NCI-H69 (cell line): ENCODE measurements around the gene GAS5.
"Not testable (repeated sequence)": the region's sequence is repeated elsewhere in the genome, so short reads cannot be mapped to it uniquely, and the experiment has no call there.

Experiments used
- DNase-seq: peaks from one replicate; lab custom pipeline; 2025; lab: John Stamatoyannopoulos, UW

The GAS5 gene

GRCh38 chr1:173867753-173868265, at the start of gene GAS5:
Gene GAS5, minus strand, starts transcription at chr1:173867989.
- DNase-seq, result peak; percentile 100

DNA sequence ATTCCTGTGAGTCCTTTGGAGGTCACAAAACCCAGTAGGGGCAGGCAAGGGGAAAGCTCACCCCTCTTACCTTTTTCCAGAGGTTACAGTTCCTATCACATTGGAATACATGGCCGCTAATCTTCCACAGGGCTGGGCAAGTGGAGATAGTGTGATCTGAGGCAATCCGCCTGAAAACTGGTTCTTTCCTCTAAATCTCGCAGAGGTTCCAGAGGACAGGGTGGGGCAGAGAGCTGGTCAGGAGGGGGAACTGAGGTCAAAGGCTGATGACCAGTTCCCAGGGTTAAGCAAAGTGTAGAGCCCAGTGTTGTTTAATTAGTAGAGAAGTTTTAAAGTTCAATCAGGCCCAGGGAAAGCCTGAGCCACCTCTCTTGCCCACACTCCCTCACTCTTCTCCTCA, 49.4 kb upstream of the GAS5 start, which contains the start of gene SERPINC1:
Gene SERPINC1, minus strand, starts transcription at position 179 of the 400 bp plus-strand sequence. Its CDS starts 68 bp downstream, at position 111.
- DNase-seq, result no peak

DNA sequence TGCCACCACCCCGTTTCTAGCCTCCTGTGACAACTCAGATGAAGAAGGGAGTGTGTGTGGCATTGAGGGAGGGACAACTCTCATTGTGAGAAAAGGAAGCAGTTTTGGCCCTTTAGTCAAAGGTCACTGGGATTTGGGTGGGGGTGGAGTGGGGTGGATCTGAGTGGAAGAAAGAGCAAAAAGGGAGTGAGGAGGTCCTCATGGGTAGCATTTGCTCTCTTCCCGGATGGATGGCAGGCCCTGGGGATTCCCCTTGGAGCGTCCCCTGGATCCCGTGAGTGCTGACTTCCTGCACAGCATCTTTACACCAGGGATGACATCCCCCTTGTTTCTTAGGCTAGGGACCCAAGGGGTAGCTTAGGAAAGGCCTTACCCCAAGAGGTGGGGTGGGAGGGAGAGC, 48.9 kb upstream of the GAS5 start:
- DNase-seq, result no peak

- DNase-seq, result no peak
These were observed 47.8 kb upstream of the GAS5 start for GRCh38 chr1:173915596-173915995.

DNA sequence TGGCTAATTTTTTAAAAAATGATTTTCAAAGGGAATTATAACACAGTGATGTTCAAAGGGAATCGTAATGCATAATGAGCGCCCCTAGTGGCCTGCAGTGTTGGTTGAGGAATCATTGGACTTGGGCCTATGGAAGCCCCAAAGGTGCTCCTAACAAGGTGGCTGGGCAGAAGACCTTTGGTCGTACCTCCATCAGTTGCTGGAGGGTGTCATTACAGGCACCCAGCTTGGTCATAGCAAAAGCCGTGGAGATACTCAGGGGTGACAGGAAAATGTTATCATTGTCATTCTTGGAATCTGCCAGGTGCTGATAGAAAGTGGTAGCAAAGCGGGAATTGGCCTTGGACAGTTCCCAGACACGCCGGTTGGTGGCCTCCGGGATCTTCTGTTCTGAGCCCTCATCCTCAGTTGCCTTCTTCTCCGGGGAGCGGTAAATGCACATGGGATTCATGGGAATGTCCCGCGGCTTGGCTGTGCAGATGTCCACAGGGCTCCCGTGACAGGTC, 46.6 kb upstream of the GAS5 start:
- peak; percentile 56 for DNase-seq

DNA sequence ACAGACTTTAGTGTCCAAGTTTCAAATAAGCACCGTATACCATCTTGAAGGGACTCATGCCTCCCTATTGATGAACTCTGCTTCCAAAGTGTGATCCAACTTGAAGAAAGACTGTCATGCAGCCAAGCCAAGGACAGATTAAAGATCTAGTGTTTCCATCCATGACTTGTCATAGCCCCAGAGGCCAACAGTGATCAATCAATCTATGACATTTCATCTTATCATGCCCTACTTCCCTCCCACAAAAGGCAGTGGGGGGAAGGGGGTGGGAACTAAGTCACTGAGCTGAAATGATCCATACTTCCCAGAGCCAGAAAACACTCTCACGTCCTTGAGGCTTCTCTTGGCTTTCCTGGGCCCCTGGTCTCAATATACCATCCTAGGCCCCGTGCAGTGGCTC, 45.3 kb upstream of the GAS5 start:
- DNase-seq, result no peak

DNA sequence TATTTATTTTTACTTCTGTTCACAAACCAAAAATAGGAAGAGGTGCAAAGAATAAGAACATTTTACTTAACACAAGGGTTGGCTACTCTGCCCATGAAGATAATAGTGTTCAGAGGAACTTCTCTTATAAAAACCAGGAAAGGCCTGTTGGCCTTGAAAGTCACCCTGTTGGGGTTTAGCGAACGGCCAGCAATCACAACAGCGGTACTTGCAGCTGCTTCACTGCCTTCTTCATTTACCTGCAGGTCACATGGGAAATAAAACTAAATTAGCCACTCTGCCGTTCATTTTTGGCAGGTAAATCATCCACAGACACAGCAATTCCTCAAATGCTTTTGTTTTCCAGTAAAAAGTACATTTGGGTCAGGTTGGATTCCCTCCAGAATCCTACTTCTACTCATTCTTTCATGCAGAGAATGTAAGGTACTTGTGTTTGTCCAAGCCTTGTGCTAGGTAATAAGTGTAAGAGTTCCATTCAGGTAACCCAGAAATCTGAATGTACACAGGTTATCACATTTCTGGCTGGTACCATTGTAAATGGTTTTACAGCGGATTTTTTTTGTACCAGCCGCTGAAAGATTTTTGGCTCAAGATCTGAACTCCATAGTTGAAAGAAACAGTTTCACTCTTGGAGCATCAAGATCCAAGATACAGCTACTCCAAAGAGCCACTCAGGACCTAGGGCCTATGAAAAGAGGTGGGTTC, 36.2 kb upstream of the GAS5 start:
- no peak for DNase-seq

- DNase-seq, result no peak
These were observed 33.2 kb upstream of the GAS5 start for GRCh38 chr1:173900992-173901391.

- no peak for DNase-seq
These were observed 32.6 kb upstream of the GAS5 start for GRCh38 chr1:173900427-173900826.

GRCh38 chr1:173894189-173894588, 26.4 kb upstream of the GAS5 start:
- DNase-seq, result no peak

GRCh38 chr1:173893611-173894010, 25.8 kb upstream of the GAS5 start:
- no peak for DNase-seq

- no peak for DNase-seq
These were observed 22.1 kb upstream of the GAS5 start for GRCh38 chr1:173889885-173890284.

- DNase-seq, result no peak
These were observed 21.0 kb upstream of the GAS5 start for GRCh38 chr1:173888749-173889148.

DNA sequence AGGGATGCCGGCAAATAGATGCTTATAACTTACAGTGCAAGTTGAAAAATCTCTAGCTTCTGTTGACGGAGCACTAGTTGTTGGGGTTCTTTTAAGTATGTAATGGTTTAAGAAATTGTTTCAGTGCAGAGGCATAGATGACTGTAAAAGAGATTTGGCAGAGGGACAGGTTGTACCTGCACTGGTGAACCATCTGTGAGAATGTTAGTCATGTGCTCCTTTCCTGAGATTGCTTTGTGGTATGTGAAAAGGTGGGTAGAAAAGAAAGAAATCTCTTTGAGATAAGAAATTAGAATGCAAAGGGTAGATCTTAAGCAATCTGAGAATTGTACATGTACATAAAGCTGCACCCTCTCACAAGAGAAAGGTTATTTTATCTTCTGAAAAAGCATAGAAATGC, 19.8 kb upstream of the GAS5 start:
- no peak for DNase-seq

DNA sequence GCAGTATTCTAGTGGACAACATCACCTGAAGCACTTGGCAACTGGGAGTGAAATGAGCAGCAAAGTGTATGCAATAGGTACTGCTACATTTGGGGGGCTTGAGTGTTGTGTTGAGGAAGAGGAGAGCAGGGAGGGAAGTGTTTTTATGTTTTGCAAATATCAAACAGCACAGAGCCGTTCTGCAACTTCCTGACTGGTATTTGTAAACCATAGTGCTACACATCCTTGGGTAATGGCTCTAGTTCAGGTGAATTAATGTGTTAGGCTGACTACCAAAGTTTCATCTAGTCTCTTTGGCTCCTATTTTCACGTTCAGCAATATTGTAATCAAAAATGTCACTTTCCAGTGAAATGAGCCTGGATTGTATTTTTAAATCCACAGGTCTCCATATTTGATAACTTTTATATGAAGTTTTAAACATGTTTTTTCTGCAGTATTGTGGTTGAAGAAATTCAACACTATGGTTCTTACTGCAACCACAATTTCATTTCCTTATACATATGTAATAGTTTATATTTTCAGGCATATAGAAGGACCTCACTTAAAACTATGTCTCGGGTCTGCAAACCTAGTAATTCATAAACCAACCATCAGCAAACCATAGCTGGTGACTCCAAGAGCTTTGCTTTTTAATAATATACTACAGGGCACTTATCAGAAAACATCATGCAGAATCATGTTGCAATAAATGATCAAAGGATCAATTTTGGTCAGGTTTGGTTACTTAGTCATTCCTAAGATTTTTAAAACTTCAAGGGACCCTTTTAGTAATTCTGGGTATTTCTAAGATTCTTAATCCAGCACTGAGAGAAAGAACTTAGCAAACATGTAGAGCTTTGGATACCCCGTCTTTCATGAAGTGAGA, 19.2 kb upstream of the GAS5 start:
- no peak for DNase-seq

DNA sequence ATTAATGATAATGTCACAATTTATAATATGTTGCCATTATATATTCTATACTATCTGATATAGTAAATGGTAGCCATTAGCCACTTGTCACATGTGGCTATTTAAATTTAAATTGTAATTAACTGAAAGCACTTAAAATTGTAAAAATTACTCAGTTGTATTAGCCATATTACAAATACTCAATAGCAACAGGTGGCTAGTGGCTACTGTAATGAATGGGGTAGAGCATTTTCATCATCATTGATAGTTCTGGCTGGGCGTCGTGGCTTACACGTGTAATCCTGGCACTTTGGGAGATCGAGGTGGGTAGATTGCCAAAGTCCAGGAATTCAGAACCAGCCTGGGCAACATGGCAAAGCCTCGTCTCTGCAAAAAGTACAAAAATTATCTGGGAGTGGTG, 16.9 kb upstream of the GAS5 start:
- DNase-seq, result no peak

- DNase-seq, result not testable (repeated sequence)
These were observed 13.3 kb upstream of the GAS5 start for GRCh38 chr1:173881117-173881516.

DNA sequence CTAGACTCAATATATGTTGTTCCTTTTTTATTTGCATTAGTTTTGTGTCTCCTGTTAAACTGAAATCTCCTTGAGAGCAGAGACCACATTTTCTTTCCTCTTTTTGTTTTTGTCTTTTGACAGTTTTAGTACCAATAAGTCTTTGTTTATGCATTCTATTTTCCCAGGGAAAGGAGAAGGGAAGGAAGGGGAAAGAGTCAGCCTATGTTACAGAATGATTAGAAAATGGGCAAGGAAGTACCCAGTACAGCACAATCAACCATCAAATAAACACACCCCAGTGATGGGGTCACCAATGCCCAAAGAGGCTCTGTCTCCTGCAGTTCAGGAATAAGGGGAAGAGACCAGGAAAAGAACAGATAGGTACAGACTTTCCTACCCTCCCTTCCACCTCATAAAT, 10.5 kb upstream of the GAS5 start:
- no peak for DNase-seq

DNA sequence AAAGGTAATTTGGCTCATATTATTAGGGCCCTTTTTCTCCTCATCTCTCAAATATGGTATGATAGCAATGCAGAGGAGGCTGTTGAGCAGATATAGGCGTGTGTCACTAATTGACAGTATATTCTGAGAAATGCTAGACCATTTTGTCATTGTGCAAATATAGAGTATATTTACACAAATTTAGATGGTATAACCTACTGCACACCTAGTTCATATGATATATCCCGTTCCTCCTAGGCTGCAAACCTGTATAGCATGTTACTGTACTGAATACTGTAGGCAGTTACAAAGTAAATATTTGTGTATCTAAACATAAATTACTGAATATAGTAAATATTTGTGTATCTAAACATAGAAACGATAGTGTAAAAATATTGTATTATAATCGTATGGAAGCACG, 8.9 kb upstream of the GAS5 start:
- no peak for DNase-seq

DNA sequence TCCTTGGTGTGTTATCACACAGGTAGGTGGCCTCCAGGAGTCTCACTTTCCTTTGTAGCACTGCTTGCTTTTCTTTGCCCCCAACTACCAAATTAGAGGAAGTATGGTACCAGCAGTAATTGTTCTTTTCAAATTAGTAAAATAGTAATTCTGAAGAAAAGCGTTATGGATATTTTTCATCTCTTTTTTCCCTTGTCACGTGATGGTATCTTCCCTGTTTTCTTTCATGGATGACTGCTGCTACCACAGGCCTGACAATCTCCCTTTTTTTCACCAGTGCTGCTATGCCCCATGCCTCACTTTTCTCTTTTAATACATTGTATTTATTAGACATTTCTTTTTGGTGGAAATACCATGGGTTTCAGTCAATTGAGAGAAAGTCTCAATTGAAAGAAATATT, 3.7 kb upstream of the GAS5 start:
- no peak for DNase-seq

DNA sequence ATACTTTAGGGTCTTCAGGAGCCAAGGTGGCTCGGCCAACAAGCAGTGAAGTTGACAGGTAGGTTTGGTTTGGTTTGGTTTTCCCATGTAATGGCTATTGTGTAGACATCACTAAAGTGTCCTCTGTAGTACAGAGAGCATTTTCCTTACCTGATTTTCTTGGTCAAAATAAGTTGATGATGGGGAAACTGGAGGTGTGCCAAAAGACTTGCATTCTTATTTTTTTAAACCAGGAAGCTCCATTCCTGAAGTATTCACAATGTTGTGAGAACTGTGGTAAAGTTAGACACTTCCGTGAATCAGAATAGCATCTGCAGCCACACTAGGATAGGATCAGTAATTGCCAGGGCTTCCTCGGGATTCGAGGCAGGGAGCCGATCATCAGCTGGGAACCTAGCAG, 3.3 kb upstream of the GAS5 start:
- no peak for DNase-seq

DNA sequence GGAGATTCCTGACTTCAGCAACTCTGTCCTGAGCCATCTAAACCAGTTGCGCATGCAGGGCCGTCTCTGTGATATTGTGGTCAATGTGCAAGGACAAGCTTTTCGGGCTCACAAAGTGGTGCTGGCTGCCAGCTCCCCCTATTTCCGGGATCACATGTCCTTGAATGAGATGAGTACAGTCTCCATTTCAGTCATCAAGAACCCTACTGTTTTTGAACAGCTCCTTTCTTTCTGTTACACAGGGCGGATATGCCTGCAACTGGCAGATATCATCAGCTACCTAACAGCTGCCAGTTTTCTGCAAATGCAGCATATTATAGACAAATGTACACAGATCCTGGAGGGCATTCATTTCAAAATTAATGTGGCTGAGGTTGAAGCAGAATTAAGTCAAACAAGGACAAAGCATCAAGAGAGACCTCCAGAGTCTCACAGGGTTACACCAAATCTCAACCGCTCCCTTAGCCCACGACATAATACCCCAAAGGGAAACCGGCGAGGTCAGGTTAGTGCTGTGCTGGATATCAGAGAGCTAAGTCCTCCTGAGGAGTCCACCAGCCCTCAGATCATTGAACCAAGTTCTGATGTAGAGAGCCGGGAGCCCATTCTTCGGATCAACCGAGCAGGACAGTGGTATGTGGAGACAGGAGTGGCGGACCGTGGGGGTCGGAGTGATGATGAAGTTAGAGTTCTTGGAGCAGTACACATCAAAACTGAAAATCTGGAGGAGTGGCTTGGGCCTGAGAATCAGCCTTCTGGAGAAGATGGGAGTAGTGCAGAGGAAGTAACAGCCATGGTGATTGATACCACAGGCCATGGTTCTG, 2.7 kb upstream of the GAS5 start:
- peak; percentile 12 for DNase-seq
